Endothelial cell of umbilical vein (primary cell): Measurements from ENCODE around the gene TSFM. TPM values are rescaled to one million over a fixed set of nuclear protein-coding genes. Genes with fewer than 3 reads are reported as not detected.

Experiments used
- BruUV-seq: library from RNA; stranded (reverse); fragments of 400-500 nt; replicated peaks from 2 replicates; lab custom pipeline; 2021; lab: Mats Ljungman, UMichigan
- CTCF ChIA-PET: fragments of 300-600, 350-600 bp; sonication (Branson Sonifier 250); formaldehyde crosslinking; loops from one replicate; lab custom pipeline; 2021; ENCODE audit warnings: antibody characterized with exemption, inconsistent platforms; lab: Charles Lee
- POLR2A ChIA-PET: fragments of 300-600, 350-600 bp; sonication (Branson Sonifier 250); formaldehyde crosslinking; loops from one replicate; lab custom pipeline; 2021; ENCODE audit warnings: antibody characterized with exemption, inconsistent platforms; lab: Charles Lee
- DNase-seq: peaks from one replicate; pipeline ENCODE4 v3.0.0-alpha.2; 2011; ENCODE audit warnings: low read depth, low spot score
- FAIRE-seq: peaks from 2 replicates; lab custom pipeline; 2011; peaks lifted over from hg19 to GRCh38; lab: Jason Lieb, UNC
- H2AFZ ChIP-seq: 2 replicates; pipeline ENCODE4 v1.6.0; 2012; ENCODE audit warnings: low read depth, low read length, control low read depth, inconsistent platforms
- H3K27ac ChIP-seq: 2 replicates; pipeline ENCODE4 v1.5.1; 2011; ENCODE audit warnings: low read depth, mild to moderate bottlenecking, control low read depth, low read length, moderate library complexity; ENCODE audit not compliant: insufficient read depth
- H3K27me3 ChIP-seq, 2 experiments: 2 replicates each; pipeline versions ENCODE4 v1.6.0 to v1.6.1; 2011; ENCODE audit warnings: low read length in 2 of 2, mixed read lengths in 1 of 2; ENCODE audit not compliant: control insufficient read depth in 2 of 2, insufficient read depth in 2 of 2
- H3K36me3 ChIP-seq, 2 experiments: 2 replicates in 1 of 2; 3 replicates in 1 of 2; pipeline ENCODE4 v1.5.1; 2011; ENCODE audit warnings: low read length in 2 of 2, mild to moderate bottlenecking in 1 of 2, moderate library complexity in 1 of 2; ENCODE audit not compliant: control insufficient read depth in 2 of 2, insufficient read depth in 2 of 2; ENCODE audit errors: extremely low read depth in 1 of 2
- H3K4me1 ChIP-seq: 3 replicates; pipeline ENCODE4 v1.5.1; 2011; ENCODE audit warnings: mild to moderate bottlenecking, low read length; ENCODE audit not compliant: control insufficient read depth, insufficient read depth; ENCODE audit errors: extremely low read depth
- H3K4me2 ChIP-seq: 2 replicates; pipeline ENCODE4 v1.6.1; 2011; ENCODE audit warnings: low read length, control low read depth, mixed read lengths; ENCODE audit not compliant: insufficient read depth
- H3K4me3 ChIP-seq, 3 experiments: fragments of 200-600 bp in 1 of 3; sonication (generic), shearing (Covaris generic) in 1 of 3; replicated peaks in 1 of 3; 2 replicates each; pipeline ENCODE4 v1.5.1; 2011 to 2016; ENCODE audit warnings: control low read depth in 3 of 3, low read length in 3 of 3, mild to moderate bottlenecking in 2 of 3, inconsistent platforms in 1 of 3, low read depth in 1 of 3, moderate library complexity in 1 of 3; ENCODE audit not compliant: insufficient read depth in 1 of 3
- H3K79me2 ChIP-seq: 2 replicates; pipeline ENCODE4 v1.6.0; 2012; ENCODE audit warnings: low read length, inconsistent platforms; ENCODE audit not compliant: control insufficient read depth, insufficient read depth
- H3K9ac ChIP-seq: replicated peaks from 2 replicates; pipeline ENCODE3; 2011; ENCODE audit warnings: low read length, control low read depth; ENCODE audit not compliant: insufficient read depth; ENCODE audit errors: extremely low read depth
- H3K9me1 ChIP-seq: replicated peaks from 3 replicates; pipeline ENCODE4 v1.6.0; 2011; ENCODE audit warnings: mild to moderate bottlenecking, low read length; ENCODE audit not compliant: control insufficient read depth, insufficient read depth; ENCODE audit errors: extremely low read depth
- H3K9me3 ChIP-seq: replicated peaks from 2 replicates; pipeline ENCODE4 v1.5.1; 2012; ENCODE audit warnings: low read length, inconsistent platforms; ENCODE audit not compliant: control insufficient read depth, insufficient read depth
- H4K20me1 ChIP-seq: replicated peaks from 2 replicates; pipeline ENCODE3; 2011; ENCODE audit warnings: mild to moderate bottlenecking, low read length; ENCODE audit not compliant: control insufficient read depth, insufficient read depth; ENCODE audit errors: extremely low read depth
- CTCF ChIP-seq, 2 donors: IDR thresholded peaks; 1 replicate in 1 of 2; 2 replicates in 1 of 2; pipeline ENCODE4 v1.5.1; 2011; ENCODE audit warnings: low read length in 2 of 2, mild to moderate bottlenecking in 2 of 2, moderate library complexity in 2 of 2, control low read depth in 1 of 2, inconsistent platforms in 1 of 2, low read depth in 1 of 2; ENCODE audit not compliant: insufficient read depth in 1 of 2; ENCODE audit errors: extremely low read depth in 1 of 2
- EZH2 ChIP-seq: IDR thresholded peaks from 2 replicates; pipeline ENCODE4 v1.6.1; 2012; ENCODE audit warnings: borderline replicate concordance, low read depth, mild to moderate bottlenecking, moderate library complexity, low read length, inconsistent platforms; ENCODE audit not compliant: severe bottlenecking
- FOS ChIP-seq: IDR thresholded peaks from 2 replicates; pipeline ENCODE4 v1.6.1; 2011; ENCODE audit warnings: mild to moderate bottlenecking, low read length, moderate library complexity, borderline replicate concordance; ENCODE audit not compliant: insufficient read depth
- GATA2 ChIP-seq: IDR thresholded peaks from 2 replicates; pipeline ENCODE4 v1.7.0; 2011; ENCODE audit warnings: low read depth, mild to moderate bottlenecking, moderate library complexity, mixed read lengths, low read length; ENCODE audit not compliant: insufficient read length, insufficient read depth
- JUN ChIP-seq: IDR thresholded peaks from 2 replicates; pipeline ENCODE4 v1.6.1; 2011; ENCODE audit warnings: borderline replicate concordance, low read depth; ENCODE audit not compliant: insufficient read length, insufficient read depth
- MAX ChIP-seq: IDR thresholded peaks from 2 replicates; pipeline ENCODE4 v1.6.1; 2011; ENCODE audit not compliant: insufficient read depth, insufficient read length
- MYC ChIP-seq: IDR thresholded peaks from one replicate; pipeline ENCODE4 v1.6.1; 2011; ENCODE audit warnings: mild to moderate bottlenecking, low read depth, low read length
- POLR2A ChIP-seq: IDR thresholded peaks from 2 replicates; pipeline ENCODE4 v1.6.1; 2012; ENCODE audit warnings: low read depth, mild to moderate bottlenecking, control low read depth, low read length
- POLR2AphosphoS5 ChIP-seq: IDR thresholded peaks from 2 replicates; pipeline ENCODE4 v1.6.1; 2012; ENCODE audit warnings: low read depth, mild to moderate bottlenecking, control low read depth, low read length, moderate library complexity; ENCODE audit not compliant: insufficient read depth
- dilution Hi-C: fragments of 300-500 bp; cut with MboI; formaldehyde crosslinking; loops from one replicate; pipeline ENCODE4 v1.15.0; 2019; ENCODE audit warnings: low sequenced_read_pairs; ENCODE audit not compliant: extremely low pct_ligation_motif_present
- intact Hi-C: fragments of 100-400 bp; cut with micrococcal nuclease; formaldehyde crosslinking; loops from one replicate; pipeline ENCODE4 v1.10.0; 2022
- polyA plus RNA-seq, 4 experiments: library from polyadenylated mRNA; depleted of rRNA in 3 of 4; stranded (reverse) in 3 of 4; unstranded in 1 of 4; fragments of >200 nt; gene quantifications; 2 replicates each; pipeline versions ENCODE4 v1.2.1 to v1.2.3, GENCODE V29; 2011 to 2012; ENCODE audit warnings: missing spikeins in 1 of 4
- total RNA-seq: library from RNA; stranded (reverse); gene quantifications from 2 replicates; pipeline ENCODE4 v1.2.3, GENCODE V29; 2021

Gene TSFM
- total and polyA plus RNA-seq, 2 donors (not counting 3 experiments of a cell fraction or from before 2014, with no cell fraction given), result 16.5 to 41.8 TPM

- DNase-seq (no peak), FAIRE-seq (no peak)
- Histone ChIP-seq H3K9me3 (no peaks in the 10 kb centered on the region), H2AFZ (no peak overlapping the region), H3K4me3 (peak overlapping the region in 1 of 3 experiments; percentile 57), H4K20me1 (no peaks in the 10 kb centered on the region), H3K9me1 (no peaks in the 10 kb centered on the region), H3K4me2 (no peak overlapping the region), H3K27me3 (peaks cover 25 to 33% of the 10 kb centered on the region in 2 experiments), H3K27ac (no peak overlapping the region), H3K36me3 (peaks cover 0 to 8% of the 10 kb centered on the region in 2 experiments), H3K4me1 (peaks cover 17% of the 10 kb centered on the region), H3K9ac (no peak overlapping the region), H3K79me2 (peaks cover 18% of the 10 kb centered on the region)
- intact Hi-C loops, result no loop called here
- ChIA-PET POLR2A (interaction anchor here (0.6 kb wide), 1 partner anchor 29 kb away, joined by 3 read pairs; no protein-coding TSS in a partner anchor), CTCF (interaction anchor here (2.5 to 2.6 kb wide), 2 partner anchors 11 to 17 kb away, joined by 17 to 48 read pairs; partner anchors contain the start of genes CYP27B1, EEF1AKMT3 and METTL1)
- TF ChIP-seq EZH2 (no peak), MAX (no peak), CTCF (IDR thresholded peaks at IDR 0.05; ENCODE audit: extremely low read depth in 1 of 2, insufficient read depth in 1 of 2, low read depth in 1 of 2, low read length in 2 of 2) (no peak), JUN (no peak), MYC (no peak), POLR2A (no peak), GATA2 (no peak), FOS (no peak), POLR2AphosphoS5 (no peak)
- dilution Hi-C loops, result no loop called here
- BruUV-seq, result no TSS peak
Observed at GRCh38 chr12:57755194-57755453, 27.5 kb upstream of the TSFM start.
